ENCODE data around the gene DDX21.

GRCh38 chr10:68955355-68955831 lies 577 bp upstream of the DDX21 start:
- no peak for TF ChIP-seq CTCF (IDR thresholded peaks at IDR 0.05)
- TF ChIP-seq ZFX (IDR thresholded peaks at IDR 0.05; ENCODE audit: borderline replicate concordance): no peak
